Tibial nerve (tissue), 3 donors: Measurements from ENCODE around the gene ACBD6.

Source experiments
- POLR2A ChIP-seq, 2 donors: fragments of 450-650 bp; IDR thresholded peaks; one replicate each; pipeline ENCODE4 v1.6.1; 2017; ENCODE audit warnings: antibody characterized with exemption in 2 of 2, mild to moderate bottlenecking in 2 of 2, moderate library complexity in 2 of 2
- TF ChIP-seq, protein P1 (sequence below), 5 experiments: fragments of 200-600 bp in 3 of 5; fragments of 450-650 bp in 2 of 5; sonication (generic) in 3 of 5; IDR thresholded peaks; one replicate each; pipeline ENCODE4 v1.5.1; 2016 to 2019; ENCODE audit warnings: antibody characterized with exemption in 5 of 5, mild to moderate bottlenecking in 3 of 5, moderate library complexity in 2 of 5

DNA sequence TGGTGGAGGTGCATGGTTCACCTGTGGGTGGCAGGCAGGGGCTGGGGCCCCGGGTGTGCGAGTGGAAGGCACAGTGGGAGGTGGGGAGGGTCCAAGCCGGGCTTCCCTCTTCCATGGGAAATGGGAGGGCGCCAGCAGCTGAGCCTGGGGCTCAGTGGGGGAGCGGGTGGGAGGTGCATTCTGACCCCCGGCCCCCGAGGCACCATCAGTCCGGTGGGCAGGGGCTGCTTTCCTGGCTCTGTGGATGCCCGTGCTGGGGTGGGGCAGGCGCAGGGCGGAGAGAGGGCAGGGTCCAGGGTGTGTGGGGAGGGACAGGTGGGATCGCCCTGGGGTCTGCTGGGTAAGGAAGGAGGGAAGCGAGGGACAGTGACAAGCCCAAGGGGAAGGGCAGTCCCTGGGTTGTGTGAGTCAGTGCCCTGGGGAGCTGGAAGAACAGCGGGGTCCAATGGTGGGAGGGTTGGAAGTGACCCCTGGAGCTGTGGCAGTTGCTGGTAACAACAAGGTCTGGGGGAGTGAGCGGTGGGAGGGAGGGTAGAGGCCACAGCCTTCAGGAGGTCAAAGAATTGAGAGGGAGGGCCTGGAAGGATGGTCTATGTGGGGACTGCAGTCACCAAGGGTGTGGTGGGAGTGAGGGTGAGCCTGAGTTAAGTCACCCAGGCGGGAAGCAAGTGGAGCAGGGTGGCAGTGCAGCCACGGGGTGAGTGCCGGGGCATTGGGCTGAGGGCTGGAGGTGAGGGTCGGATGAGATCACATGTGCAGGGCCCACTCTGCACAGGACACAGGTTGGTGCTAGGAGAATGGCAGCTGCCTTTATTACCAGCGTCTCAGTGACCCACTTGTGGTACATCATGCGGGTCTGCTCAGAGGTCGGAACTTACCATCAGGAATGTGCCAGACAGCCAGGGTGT is 242.7 kb downstream of the ACBD6 start:
- TF ChIP-seq POLR2A (IDR thresholded peaks at IDR 0.05), result no peak
- TF ChIP-seq, protein P1, sequence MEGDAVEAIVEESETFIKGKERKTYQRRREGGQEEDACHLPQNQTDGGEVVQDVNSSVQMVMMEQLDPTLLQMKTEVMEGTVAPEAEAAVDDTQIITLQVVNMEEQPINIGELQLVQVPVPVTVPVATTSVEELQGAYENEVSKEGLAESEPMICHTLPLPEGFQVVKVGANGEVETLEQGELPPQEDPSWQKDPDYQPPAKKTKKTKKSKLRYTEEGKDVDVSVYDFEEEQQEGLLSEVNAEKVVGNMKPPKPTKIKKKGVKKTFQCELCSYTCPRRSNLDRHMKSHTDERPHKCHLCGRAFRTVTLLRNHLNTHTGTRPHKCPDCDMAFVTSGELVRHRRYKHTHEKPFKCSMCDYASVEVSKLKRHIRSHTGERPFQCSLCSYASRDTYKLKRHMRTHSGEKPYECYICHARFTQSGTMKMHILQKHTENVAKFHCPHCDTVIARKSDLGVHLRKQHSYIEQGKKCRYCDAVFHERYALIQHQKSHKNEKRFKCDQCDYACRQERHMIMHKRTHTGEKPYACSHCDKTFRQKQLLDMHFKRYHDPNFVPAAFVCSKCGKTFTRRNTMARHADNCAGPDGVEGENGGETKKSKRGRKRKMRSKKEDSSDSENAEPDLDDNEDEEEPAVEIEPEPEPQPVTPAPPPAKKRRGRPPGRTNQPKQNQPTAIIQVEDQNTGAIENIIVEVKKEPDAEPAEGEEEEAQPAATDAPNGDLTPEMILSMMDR (IDR thresholded peaks at IDR 0.05), result no peak
